ENCODE results near the gene MRAP2.

MRAP2 gene

GRCh38 chr6:84078335-84078734, 44.8 kb downstream of the MRAP2 start:
- no peak for TF ChIP-seq YY1 (IDR thresholded peaks at IDR 0.05; ENCODE audit: low read depth)
- no peak for TF ChIP-seq EP300 (IDR thresholded peaks at IDR 0.05; ENCODE audit: borderline replicate concordance)

GRCh38 chr6:84081222-84081621, 47.6 kb downstream of the MRAP2 start:
- no peak for TF ChIP-seq USF1 (IDR thresholded peaks at IDR 0.05)
- TF ChIP-seq EP300 (IDR thresholded peaks at IDR 0.05; ENCODE audit: borderline replicate concordance) = no peak
- TF ChIP-seq YY1 (IDR thresholded peaks at IDR 0.05; ENCODE audit: low read depth) = no peak
- TF ChIP-seq CEBPB (IDR thresholded peaks at IDR 0.05) = no peak
- no peak for TF ChIP-seq CREB1 (IDR thresholded peaks at IDR 0.05; ENCODE audit: low read depth)
- no peak for TF ChIP-seq MAX (IDR thresholded peaks at IDR 0.05)
- no peak for TF ChIP-seq EGR1 (IDR thresholded peaks at IDR 0.05)
- no peak for TF ChIP-seq TAF1 (IDR thresholded peaks at IDR 0.05; ENCODE audit: low read depth)
- TF ChIP-seq NFIC (IDR thresholded peaks at IDR 0.05) = no peak
- TF ChIP-seq TEAD4 (IDR thresholded peaks at IDR 0.05) = no peak
- no peak for TF ChIP-seq ZBTB7A (IDR thresholded peaks at IDR 0.05; ENCODE audit: low read depth)
- no peak for TF ChIP-seq FOXM1 (IDR thresholded peaks at IDR 0.05; ENCODE audit: borderline replicate concordance, low read depth)
- no peak for TF ChIP-seq REST (IDR thresholded peaks at IDR 0.05; ENCODE audit: low read depth)
- no peak for TF ChIP-seq TCF12 (IDR thresholded peaks at IDR 0.05; ENCODE audit: low read depth)
- TF ChIP-seq RAD21 (IDR thresholded peaks at IDR 0.05; ENCODE audit: low read depth) = no peak

GRCh38 chr6:84082689-84083265, 49.2 kb downstream of the MRAP2 start:
- TF ChIP-seq ZBTB7A (IDR thresholded peaks at IDR 0.05; ENCODE audit: low read depth) = no peak
- no peak for TF ChIP-seq EP300 (IDR thresholded peaks at IDR 0.05; ENCODE audit: borderline replicate concordance)
- no peak for TF ChIP-seq TEAD4 (IDR thresholded peaks at IDR 0.05)
- no peak for TF ChIP-seq MAX (IDR thresholded peaks at IDR 0.05)
- no peak for TF ChIP-seq REST (IDR thresholded peaks at IDR 0.05; ENCODE audit: low read depth)
- no peak for TF ChIP-seq TAF1 (IDR thresholded peaks at IDR 0.05; ENCODE audit: low read depth)
- TF ChIP-seq NFIC (IDR thresholded peaks at IDR 0.05) = no peak
- TF ChIP-seq EGR1 (IDR thresholded peaks at IDR 0.05) = no peak
- no peak for TF ChIP-seq TCF12 (IDR thresholded peaks at IDR 0.05; ENCODE audit: low read depth)
- TF ChIP-seq CREB1 (IDR thresholded peaks at IDR 0.05; ENCODE audit: low read depth) = no peak
- no peak for TF ChIP-seq USF1 (IDR thresholded peaks at IDR 0.05)
- no peak for TF ChIP-seq FOXM1 (IDR thresholded peaks at IDR 0.05; ENCODE audit: borderline replicate concordance, low read depth)
- no peak for TF ChIP-seq RAD21 (IDR thresholded peaks at IDR 0.05; ENCODE audit: low read depth)
- TF ChIP-seq CEBPB (IDR thresholded peaks at IDR 0.05) = no peak
- no peak for TF ChIP-seq YY1 (IDR thresholded peaks at IDR 0.05; ENCODE audit: low read depth)

GRCh38 chr6:84086056-84086455, 52.5 kb downstream of the MRAP2 start:
- TF ChIP-seq YY1 (IDR thresholded peaks at IDR 0.05; ENCODE audit: low read depth) = no peak
- no peak for TF ChIP-seq CREB1 (IDR thresholded peaks at IDR 0.05; ENCODE audit: low read depth)
- no peak for TF ChIP-seq TCF12 (IDR thresholded peaks at IDR 0.05; ENCODE audit: low read depth)
- TF ChIP-seq ZBTB7A (IDR thresholded peaks at IDR 0.05; ENCODE audit: low read depth) = no peak
- no peak for TF ChIP-seq USF1 (IDR thresholded peaks at IDR 0.05)
- no peak for TF ChIP-seq TAF1 (IDR thresholded peaks at IDR 0.05; ENCODE audit: low read depth)
- no peak for TF ChIP-seq RAD21 (IDR thresholded peaks at IDR 0.05; ENCODE audit: low read depth)
- no peak for TF ChIP-seq FOXM1 (IDR thresholded peaks at IDR 0.05; ENCODE audit: borderline replicate concordance, low read depth)
- no peak for TF ChIP-seq NFIC (IDR thresholded peaks at IDR 0.05)
- TF ChIP-seq EGR1 (IDR thresholded peaks at IDR 0.05) = no peak

- TF ChIP-seq EP300 (IDR thresholded peaks at IDR 0.05; ENCODE audit: borderline replicate concordance) (no peak), TEAD4 (IDR thresholded peaks at IDR 0.05) (no peak), RAD21 (IDR thresholded peaks at IDR 0.05; ENCODE audit: low read depth) (no peak), CEBPB (IDR thresholded peaks at IDR 0.05) (no peak), ZBTB7A (IDR thresholded peaks at IDR 0.05; ENCODE audit: low read depth) (no peak), YY1 (IDR thresholded peaks at IDR 0.05; ENCODE audit: low read depth) (no peak), TCF12 (IDR thresholded peaks at IDR 0.05; ENCODE audit: low read depth) (no peak)
Observed at GRCh38 chr6:84086545-84087429, 53.2 kb downstream of the MRAP2 start.

All from Ishikawa (cell line).